NCI-H1417 (cell line): Measurements from ENCODE around the gene UQCRC2.
A peak's percentile ranks its signal among the peaks of the same experiment; 100 is the strongest.
"Not testable (repeated sequence)": the region's sequence is repeated elsewhere in the genome, so short reads cannot be mapped to it uniquely, and the experiment has no call there.

ENCODE experiments used
- DNase-seq, 3 experiments: peaks; one replicate each; lab custom pipeline; 2025; lab: John Stamatoyannopoulos, UW

The UQCRC2 gene

GRCh38 chr16:22008215-22009059 lies 55.3 kb downstream of the UQCRC2 start:
- peak in 2 of 3 experiments; percentile 50 to 53 for DNase-seq

GRCh38 chr16:22010902-22011301 lies 57.7 kb downstream of the UQCRC2 start:
- no peak for DNase-seq

GRCh38 chr16:22012241-22012640 lies 59.1 kb downstream of the UQCRC2 start:
- DNase-seq = no peak

GRCh38 chr16:22013486-22013885 lies 60.3 kb downstream of the UQCRC2 start:
- DNase-seq = no peak

GRCh38 chr16:22014271-22014873 lies 61.2 kb downstream of the UQCRC2 start:
- no peak for DNase-seq

GRCh38 chr16:22016927-22017326 lies 63.8 kb downstream of the UQCRC2 start:
- DNase-seq = no peak

- no peak for DNase-seq
Observed at GRCh38 chr16:22018559-22018958, 65.4 kb downstream of the UQCRC2 start.

GRCh38 chr16:22022151-22022550 lies 69.0 kb downstream of the UQCRC2 start:
- DNase-seq = no peak

- DNase-seq = no peak
Observed at GRCh38 chr16:22023505-22023904, 70.3 kb downstream of the UQCRC2 start.

GRCh38 chr16:22024785-22025184 lies 71.6 kb downstream of the UQCRC2 start:
- not testable (repeated sequence) for DNase-seq

- DNase-seq = no peak
Observed at GRCh38 chr16:22027633-22028032, 74.5 kb downstream of the UQCRC2 start.

GRCh38 chr16:22029632-22030031 lies 76.5 kb downstream of the UQCRC2 start:
- DNase-seq = no peak

GRCh38 chr16:22030087-22030812 lies 77.1 kb downstream of the UQCRC2 start:
- DNase-seq = no peak

GRCh38 chr16:22031483-22032083 lies 78.4 kb downstream of the UQCRC2 start:
- no peak for DNase-seq
